Measurements from ENCODE around the gene UCN3.

The UCN3 gene

GRCh38 chr10:5362873-5363272, 1.9 kb upstream of the UCN3 start:
- no peak for TF ChIP-seq CTCF (IDR thresholded peaks at IDR 0.05; ENCODE audit: low read length, missing control alignments)
- no peak overlapping the region for H3K4me3 ChIP-seq (replicated peaks; ENCODE audit: low read depth, low read length)
- DNase-seq (ENCODE audit: low read depth) = no peak

GRCh38 chr10:5364374-5364773, 392 bp upstream of the UCN3 start:
- DNase-seq (ENCODE audit: low read depth) = no peak
- no peak for TF ChIP-seq CTCF (IDR thresholded peaks at IDR 0.05; ENCODE audit: low read length, missing control alignments)
- H3K4me3 ChIP-seq (replicated peaks; ENCODE audit: low read depth, low read length) = no peak overlapping the region

GRCh38 chr10:5365928-5366327, 1.2 kb downstream of the UCN3 start:
- TF ChIP-seq CTCF (IDR thresholded peaks at IDR 0.05; ENCODE audit: low read length, missing control alignments) = no peak
- no peak for DNase-seq (ENCODE audit: low read depth)
- no peak overlapping the region for H3K4me3 ChIP-seq (replicated peaks; ENCODE audit: low read depth, low read length)

- no peak overlapping the region for H3K4me3 ChIP-seq (replicated peaks; ENCODE audit: low read depth, low read length)
- no peak for TF ChIP-seq CTCF (IDR thresholded peaks at IDR 0.05; ENCODE audit: low read length, missing control alignments)
- no peak for DNase-seq (ENCODE audit: low read depth)
These were observed 4.8 kb downstream of the UCN3 start for GRCh38 chr10:5369362-5370158.

- H3K4me3 ChIP-seq (replicated peaks; ENCODE audit: low read depth, low read length) = no peak overlapping the region
- no peak for DNase-seq (ENCODE audit: low read depth)
- TF ChIP-seq CTCF (IDR thresholded peaks at IDR 0.05; ENCODE audit: low read length, missing control alignments) = no peak
These were observed 6.0 kb downstream of the UCN3 start for GRCh38 chr10:5370493-5371352.

GRCh38 chr10:5373307-5373706, 8.5 kb downstream of the UCN3 start:
- no peak overlapping the region for H3K4me3 ChIP-seq (replicated peaks; ENCODE audit: low read depth, low read length)
- DNase-seq (ENCODE audit: low read depth) = no peak
- TF ChIP-seq CTCF (IDR thresholded peaks at IDR 0.05; ENCODE audit: low read length, missing control alignments) = no peak
